ENCODE data around the gene KCNK7.

The KCNK7 gene

DNA sequence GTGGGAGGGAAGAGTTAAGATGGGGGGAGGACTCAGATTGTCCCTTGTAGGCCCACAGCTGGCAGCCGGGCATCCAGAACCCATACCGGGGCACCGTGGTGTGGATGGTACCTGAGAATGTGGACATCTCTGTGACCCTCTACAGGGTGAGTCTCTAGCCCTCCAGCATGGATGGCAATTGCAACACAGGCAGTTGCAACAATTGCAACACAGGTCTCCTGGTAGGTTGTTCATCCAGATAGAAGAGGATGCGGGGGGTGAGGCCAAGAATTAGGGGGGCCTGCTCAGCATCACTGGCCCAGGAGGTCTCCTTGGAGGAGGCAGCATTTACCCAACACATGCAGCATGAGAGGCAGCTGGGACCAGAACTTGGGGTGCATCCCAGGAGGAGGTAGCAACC lies 16.3 kb downstream of the KCNK7 start:
- TF ChIP-seq, protein P1, sequence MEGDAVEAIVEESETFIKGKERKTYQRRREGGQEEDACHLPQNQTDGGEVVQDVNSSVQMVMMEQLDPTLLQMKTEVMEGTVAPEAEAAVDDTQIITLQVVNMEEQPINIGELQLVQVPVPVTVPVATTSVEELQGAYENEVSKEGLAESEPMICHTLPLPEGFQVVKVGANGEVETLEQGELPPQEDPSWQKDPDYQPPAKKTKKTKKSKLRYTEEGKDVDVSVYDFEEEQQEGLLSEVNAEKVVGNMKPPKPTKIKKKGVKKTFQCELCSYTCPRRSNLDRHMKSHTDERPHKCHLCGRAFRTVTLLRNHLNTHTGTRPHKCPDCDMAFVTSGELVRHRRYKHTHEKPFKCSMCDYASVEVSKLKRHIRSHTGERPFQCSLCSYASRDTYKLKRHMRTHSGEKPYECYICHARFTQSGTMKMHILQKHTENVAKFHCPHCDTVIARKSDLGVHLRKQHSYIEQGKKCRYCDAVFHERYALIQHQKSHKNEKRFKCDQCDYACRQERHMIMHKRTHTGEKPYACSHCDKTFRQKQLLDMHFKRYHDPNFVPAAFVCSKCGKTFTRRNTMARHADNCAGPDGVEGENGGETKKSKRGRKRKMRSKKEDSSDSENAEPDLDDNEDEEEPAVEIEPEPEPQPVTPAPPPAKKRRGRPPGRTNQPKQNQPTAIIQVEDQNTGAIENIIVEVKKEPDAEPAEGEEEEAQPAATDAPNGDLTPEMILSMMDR (IDR thresholded peaks at IDR 0.05; ENCODE audit: low read depth, low read length) = no peak

DNA sequence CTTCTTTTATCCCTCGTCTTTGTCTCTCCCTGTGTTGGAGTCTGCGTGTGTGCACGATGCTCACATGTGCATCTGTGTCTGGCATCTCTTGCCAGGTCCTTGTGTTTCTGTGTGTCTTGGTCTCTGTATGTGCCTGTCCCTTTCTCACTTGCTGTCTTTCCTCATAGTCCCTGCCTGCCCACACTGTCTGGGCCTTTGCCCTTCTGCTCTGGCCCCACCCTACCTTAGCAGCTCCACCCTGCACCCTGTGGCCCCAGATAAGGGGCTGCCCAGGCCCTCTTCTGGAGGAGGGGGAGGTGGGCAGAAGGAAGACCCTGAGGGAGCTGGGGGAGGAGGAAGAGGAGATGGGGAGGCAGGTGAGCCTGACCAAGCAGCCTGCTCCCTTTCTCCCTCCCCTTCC lies 16.9 kb downstream of the KCNK7 start:
- H3K27me3 ChIP-seq = no peaks in the 10 kb centered on the region
- no peak for DNase-seq
- no peaks in the 10 kb centered on the region for H3K9me3 ChIP-seq
- TF ChIP-seq, protein P1 (IDR thresholded peaks at IDR 0.05; ENCODE audit: low read depth, low read length) = no peak
- H3K4me3 ChIP-seq (ENCODE audit: low read depth, low read length) = no peak overlapping the region
- peaks cover under 1% of the 10 kb centered on the region; the same call in 1 of the 2 replicates for H3K36me3 ChIP-seq
- no peaks in the 10 kb centered on the region for H3K4me1 ChIP-seq

More for the DNA sequence above, 16.3 kb downstream of the KCNK7 start:
- no peaks in the 10 kb centered on the region for H3K4me1 ChIP-seq
- H3K4me3 ChIP-seq (ENCODE audit: low read depth, low read length) = no peak overlapping the region
- no peak for DNase-seq
- no peaks in the 10 kb centered on the region for H3K27me3 ChIP-seq
- no peaks in the 10 kb centered on the region for H3K9me3 ChIP-seq
- no peaks in the 10 kb centered on the region for H3K36me3 ChIP-seq

DNA sequence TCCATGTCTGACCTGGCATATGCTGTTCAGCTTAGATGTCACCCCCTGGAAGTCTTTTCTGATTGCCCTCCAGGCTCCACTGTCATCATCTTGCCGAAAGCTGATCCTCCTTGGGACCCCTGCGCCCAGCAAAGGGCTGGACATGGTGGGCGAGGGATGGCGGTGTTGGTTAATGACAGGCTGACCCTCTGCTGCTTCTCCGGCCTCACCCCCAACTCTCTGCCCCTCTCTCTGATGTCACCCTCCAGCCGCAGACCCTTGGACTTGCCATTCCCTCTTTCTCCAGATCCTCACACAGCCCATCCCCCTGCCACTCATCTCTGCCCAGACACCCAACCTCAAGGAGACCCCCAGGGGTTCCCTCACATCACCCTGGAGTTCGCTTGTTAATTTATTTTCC lies 17.5 kb downstream of the KCNK7 start:
- TF ChIP-seq, protein P1 (IDR thresholded peaks at IDR 0.05; ENCODE audit: low read depth, low read length) = no peak

DNA sequence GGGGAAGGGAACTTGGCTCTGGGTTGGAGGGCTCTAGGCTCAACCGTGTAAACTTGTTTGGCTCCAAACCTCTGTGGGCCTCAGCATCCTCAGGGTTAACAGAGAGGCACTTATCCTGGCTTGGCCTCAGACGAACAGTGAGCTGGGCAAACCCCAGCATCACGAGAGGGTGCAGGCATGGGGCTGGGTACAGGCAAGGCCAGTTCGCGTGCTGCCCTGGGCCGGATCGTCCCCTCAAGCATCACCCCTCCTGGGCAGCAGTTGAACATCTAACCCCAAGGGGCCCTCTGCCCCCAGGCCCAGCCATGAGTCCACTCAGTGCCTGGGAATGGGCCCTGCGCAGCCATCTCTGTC lies 17.9 kb downstream of the KCNK7 start:
- Histone ChIP-seq H3K4me1 (no peaks in the 10 kb centered on the region), H3K36me3 (peaks cover 4% of the 10 kb centered on the region; the same call in 1 of the 2 replicates), H3K4me3 (ENCODE audit: low read depth, low read length) (no peak overlapping the region), H3K9me3 (no peaks in the 10 kb centered on the region), H3K27me3 (no peaks in the 10 kb centered on the region)
- TF ChIP-seq, protein P1 (IDR thresholded peaks at IDR 0.05; ENCODE audit: low read depth, low read length) = no peak
- DNase-seq = no peak

More for the DNA sequence above, 17.5 kb downstream of the KCNK7 start:
- no peaks in the 10 kb centered on the region for H3K27me3 ChIP-seq
- H3K4me1 ChIP-seq = no peaks in the 10 kb centered on the region
- H3K9me3 ChIP-seq = no peaks in the 10 kb centered on the region
- H3K4me3 ChIP-seq (ENCODE audit: low read depth, low read length) = no peak overlapping the region
- peaks cover 4% of the 10 kb centered on the region; the same call in 1 of the 2 replicates for H3K36me3 ChIP-seq
- DNase-seq = no peak

DNA sequence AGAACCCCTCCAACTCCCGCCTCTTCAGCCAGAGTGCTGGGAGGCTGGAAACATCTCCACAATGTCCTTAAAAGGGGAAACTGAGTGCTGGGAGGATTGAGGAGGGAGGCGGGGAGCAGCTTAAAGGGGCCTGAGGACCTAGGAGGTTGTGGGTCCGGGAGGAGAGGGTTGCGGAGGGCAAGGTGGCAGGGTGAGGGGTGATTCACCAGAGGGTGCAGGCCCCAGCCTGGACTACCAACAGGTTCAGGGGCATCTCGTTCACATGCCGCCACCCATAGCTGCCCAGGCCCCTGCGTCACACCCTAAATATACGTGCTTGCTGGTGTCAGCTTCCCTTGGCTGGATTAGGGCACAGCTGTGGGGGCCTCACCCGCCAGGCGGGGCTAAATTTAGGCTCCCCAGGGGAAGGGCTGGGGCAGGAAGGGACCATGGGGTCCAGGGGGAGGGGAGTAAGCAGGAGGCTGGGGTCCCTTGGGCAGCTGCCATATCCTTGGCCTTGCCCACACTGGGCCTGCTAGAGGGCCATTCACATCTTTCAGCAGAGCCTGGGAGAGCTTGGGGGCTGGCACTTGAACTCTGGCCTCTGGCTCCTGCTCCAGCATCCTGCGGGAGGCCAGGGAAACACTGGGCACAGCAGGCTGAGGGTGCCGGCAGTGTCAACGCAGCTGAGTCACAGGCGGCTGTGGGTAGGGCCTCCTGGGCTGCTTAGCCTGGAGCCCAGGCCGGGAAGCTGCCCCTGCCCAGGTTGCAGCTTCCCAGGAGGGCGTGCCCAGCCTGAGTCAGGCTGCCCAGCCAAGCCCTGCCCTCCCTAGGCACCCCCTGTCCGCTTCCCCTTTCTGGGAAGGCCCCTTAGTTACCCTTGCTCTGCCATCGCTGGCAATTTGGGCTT lies 18.5 kb downstream of the KCNK7 start:
- Histone ChIP-seq H3K27me3 (no peaks in the 10 kb centered on the region), H3K36me3 (peaks cover 4% of the 10 kb centered on the region; the same call in 1 of the 2 replicates), H3K9me3 (no peaks in the 10 kb centered on the region), H3K4me1 (no peaks in the 10 kb centered on the region), H3K4me3 (ENCODE audit: low read depth, low read length) (no peak overlapping the region)
- DNase-seq = no peak
- TF ChIP-seq, protein P1 (IDR thresholded peaks at IDR 0.05; ENCODE audit: low read depth, low read length) = no peak

DNA sequence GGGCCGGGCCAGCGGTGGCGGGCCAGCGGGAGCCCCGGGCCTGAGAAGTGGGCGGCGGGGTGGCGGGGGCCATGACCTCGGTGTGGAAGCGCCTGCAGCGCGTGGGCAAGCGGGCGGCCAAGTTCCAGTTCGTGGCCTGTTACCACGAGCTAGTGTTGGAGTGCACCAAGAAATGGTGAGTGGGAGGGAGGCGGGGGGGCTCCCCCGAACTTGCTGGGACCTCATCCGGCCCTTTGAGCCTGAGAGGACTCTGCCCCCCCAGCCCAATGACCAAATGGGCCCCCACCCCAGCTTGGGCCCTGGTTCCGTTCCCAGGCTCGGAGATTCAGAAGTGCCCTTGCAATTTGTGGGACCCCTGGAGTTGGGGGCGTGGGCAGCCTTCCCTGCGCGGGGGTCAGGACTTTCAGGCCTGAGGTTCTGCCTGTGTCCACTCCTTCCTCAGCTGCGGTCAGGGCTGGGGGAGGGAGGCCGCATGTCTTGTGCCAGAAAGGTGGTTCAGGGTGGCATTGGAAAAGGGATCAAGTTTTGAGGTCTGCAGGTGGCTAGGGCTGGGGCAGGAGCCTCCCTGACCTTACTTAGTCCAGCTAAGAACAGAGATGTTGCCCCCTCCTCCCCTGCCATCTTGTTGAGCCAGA lies 19.3 kb downstream of the KCNK7 start:
- Histone ChIP-seq H3K36me3 (peaks cover 4% of the 10 kb centered on the region; the same call in 1 of the 2 replicates), H3K4me1 (no peaks in the 10 kb centered on the region), H3K27me3 (no peaks in the 10 kb centered on the region), H3K4me3 (ENCODE audit: low read depth, low read length) (no peak overlapping the region), H3K9me3 (no peaks in the 10 kb centered on the region)
- DNase-seq = no peak
- TF ChIP-seq, protein P1 (IDR thresholded peaks at IDR 0.05; ENCODE audit: low read depth, low read length) = no peak
